HepG2 (cell line): ENCODE data around the gene GJA3. TPM values are rescaled to one million over a fixed set of nuclear protein-coding genes. Genes with fewer than 3 reads are reported as not detected.

Experiments used
- ATAC-seq: fragments of 200-7000 bp; cut with Tn5 transposase; 3 replicates; pipeline ENCODE4 v1.9.1; 2020; ENCODE audit warnings: mild to moderate bottlenecking, moderate library complexity
- BruUV-seq: library from RNA; stranded (reverse); fragments of 400-500 nt; replicated peaks from 2 replicates; lab custom pipeline; 2021; lab: Mats Ljungman, UMichigan
- CTCF ChIA-PET: fragments of 300-600 bp; formaldehyde crosslinking; extraction: SDS; loops from one replicate; lab custom pipeline; 2021; ENCODE audit warnings: low total read pairs, inconsistent platforms, low intra/inter-chr PET ratio; lab: Yijun Ruan, JAX
- POLR2A ChIA-PET: fragments of 350-600 bp; sonication (Branson Sonifier 250); formaldehyde crosslinking; loops from one replicate; lab custom pipeline; 2020; ENCODE audit warnings: antibody characterized with exemption, inconsistent platforms; lab: Yijun Ruan, JAX
- DNase-seq: peaks from one replicate; pipeline ENCODE4 v3.0.0-alpha.2; 2015; ENCODE audit warnings: low spot score
- FAIRE-seq: peaks from 3 replicates; lab custom pipeline; 2011; peaks lifted over from hg19 to GRCh38; lab: Jason Lieb, UNC
- H2AFZ ChIP-seq: one replicate; pipeline ENCODE4 v1.6.1; 2011; ENCODE audit warnings: low read length, inconsistent platforms
- H3K27ac ChIP-seq: fragments of 300-600 bp; 3 replicates; pipeline ENCODE4 v1.8.0; 2011; ENCODE audit warnings: mixed run types, mild to moderate bottlenecking, mixed read lengths, low read length, inconsistent platforms; ENCODE audit not compliant: insufficient read depth; ENCODE audit errors: extremely low read length
- H3K27me3 ChIP-seq, 2 experiments: fragments of 200-600 bp in 1 of 2; 2 replicates in 1 of 2; 3 replicates in 1 of 2; pipeline versions ENCODE4 v1.6.0 to v1.8.0; 2011; ENCODE audit warnings: low read length in 2 of 2, mild to moderate bottlenecking in 2 of 2, moderate library complexity in 2 of 2, inconsistent platforms in 1 of 2; ENCODE audit not compliant: insufficient read depth in 2 of 2, control insufficient read depth in 1 of 2
- H3K36me3 ChIP-seq, 2 experiments: fragments of 200-600 bp in 1 of 2; replicated peaks in 1 of 2; 2 replicates in 1 of 2; 3 replicates in 1 of 2; pipeline versions ENCODE4 v1.5.1 to v1.8.0; 2011; ENCODE audit warnings: low read length in 2 of 2, inconsistent platforms in 1 of 2; ENCODE audit not compliant: insufficient read depth in 2 of 2, control insufficient read depth in 1 of 2
- H3K4me1 ChIP-seq: 2 replicates; pipeline ENCODE4 v1.5.1; 2012; ENCODE audit warnings: low read length, inconsistent platforms; ENCODE audit not compliant: insufficient read depth
- H3K4me2 ChIP-seq: 2 replicates; pipeline ENCODE4 v1.6.0; 2011; ENCODE audit warnings: low read depth, low read length, inconsistent platforms
- H3K4me3 ChIP-seq, 3 experiments: fragments of 200-600 bp in 1 of 3; sonication (generic), shearing (Covaris generic) in 1 of 3; replicated peaks in 1 of 3; 2 replicates each; pipeline ENCODE4 v1.5.1; 2011 to 2016; ENCODE audit warnings: low read length in 3 of 3, inconsistent platforms in 2 of 3, low read depth in 2 of 3, mild to moderate bottlenecking in 2 of 3, control low read depth in 1 of 3, mixed read lengths in 1 of 3; ENCODE audit not compliant: insufficient read depth in 1 of 3
- H3K79me2 ChIP-seq: one replicate; pipeline ENCODE4 v1.6.1; 2011; ENCODE audit warnings: low read length, inconsistent platforms; ENCODE audit not compliant: insufficient read depth
- H3K9ac ChIP-seq: 2 replicates; pipeline ENCODE4 v1.6.0; 2011; ENCODE audit warnings: mild to moderate bottlenecking, low read depth, low read length, inconsistent platforms; ENCODE audit not compliant: insufficient read depth
- H3K9me3 ChIP-seq: 2 replicates; pipeline ENCODE4 v1.5.1; 2012; ENCODE audit warnings: mild to moderate bottlenecking, low read length
- H4K20me1 ChIP-seq: 2 replicates; pipeline ENCODE4 v1.6.0; 2011; ENCODE audit warnings: inconsistent platforms, mild to moderate bottlenecking, low read length, moderate library complexity; ENCODE audit not compliant: insufficient read depth
- GABPA ChIP-seq, 2 experiments: IDR thresholded peaks; 2 replicates each; pipeline ENCODE4 v1.6.1; 2011 to 2016; ENCODE audit warnings: low read depth in 2 of 2, low read length in 1 of 2, missing biosample characterization in 1 of 2, missing genetic modification characterization in 1 of 2
- GLI4 ChIP-seq: sonication (generic); formaldehyde crosslinking; IDR thresholded peaks from 2 replicates; pipeline ENCODE4 v1.5.1; 2020; ENCODE audit warnings: missing genetic modification reagents, mild to moderate bottlenecking, moderate library complexity, borderline replicate concordance
- GMEB2 ChIP-seq: IDR thresholded peaks from 2 replicates; pipeline ENCODE4 v1.6.1; 2016; ENCODE audit warnings: missing biosample characterization, missing genetic modification reagents, low read depth
- HNRNPK ChIP-seq: fragments of 200-400 bp; formaldehyde crosslinking; IDR thresholded peaks from 2 replicates; pipeline ENCODE4 v1.6.1; 2018; ENCODE audit warnings: low read length, low read depth, moderate library complexity, mild to moderate bottlenecking; ENCODE audit not compliant: poor library complexity, severe bottlenecking
- SETDB1 ChIP-seq: sonication (generic); formaldehyde crosslinking; IDR thresholded peaks from 2 replicates; pipeline ENCODE4 v1.5.1; 2020; ENCODE audit warnings: missing genetic modification reagents, mild to moderate bottlenecking, borderline replicate concordance
- SOX5 ChIP-seq: IDR thresholded peaks from 2 replicates; pipeline ENCODE4 v1.6.1; 2016; ENCODE audit warnings: borderline replicate concordance
- SP4 ChIP-seq: sonication (generic); formaldehyde crosslinking; IDR thresholded peaks from 2 replicates; pipeline ENCODE4 v1.8.1; 2023; ENCODE audit warnings: mild to moderate bottlenecking, missing genetic modification reagents
- TMF1 ChIP-seq: sonication (generic); formaldehyde crosslinking; IDR thresholded peaks from 2 replicates; pipeline ENCODE4 v1.8.1; 2022; ENCODE audit warnings: low read depth, missing genetic modification reagents
- UBTF ChIP-seq: sonication (generic); formaldehyde crosslinking; IDR thresholded peaks from 2 replicates; pipeline ENCODE4 v1.4.0; 2020; ENCODE audit warnings: mild to moderate bottlenecking, missing genetic modification reagents
- ZBTB4 ChIP-seq: sonication (generic); formaldehyde crosslinking; IDR thresholded peaks from 2 replicates; pipeline ENCODE4 v1.4.0; 2020; ENCODE audit warnings: missing genetic modification reagents, mild to moderate bottlenecking, borderline replicate concordance
- ZNF10 ChIP-seq: sonication (generic); formaldehyde crosslinking; IDR thresholded peaks from 2 replicates; pipeline ENCODE4 v1.4.0; 2020; ENCODE audit warnings: mild to moderate bottlenecking, low read depth, missing genetic modification reagents, borderline replicate concordance
- ZNF280D ChIP-seq: sonication (generic); formaldehyde crosslinking; IDR thresholded peaks from 2 replicates; pipeline ENCODE4 v1.5.1; 2020; ENCODE audit warnings: mild to moderate bottlenecking, missing genetic modification reagents
- ZSCAN20 ChIP-seq: sonication (generic); formaldehyde crosslinking; IDR thresholded peaks from 2 replicates; pipeline ENCODE4 v1.4.0; 2020; ENCODE audit warnings: missing genetic modification reagents, mild to moderate bottlenecking, borderline replicate concordance
- WGBS: methylation state at CpG from one replicate; pipeline ENCODE4 v1.1.6; 2017; ENCODE audit warnings: low lambda C conversion rate; 5-methylcytosine and 5-hydroxymethylcytosine counted together
- in situ Hi-C: cut with HindIII; loops from 2 replicates; pipeline ENCODE4 v1.10.0; 2017; ENCODE audit warnings: low pct_unique_long_range_greater_than_20kb; ENCODE audit not compliant: extremely low pct_ligation_motif_present
- intact Hi-C: fragments of 100-400 bp; cut with micrococcal nuclease; formaldehyde crosslinking; loops from one replicate; pipeline ENCODE4 v1.10.0; 2022; ENCODE audit not compliant: unreplicated experiment
- polyA plus RNA-seq, 8 experiments: library from polyadenylated mRNA; depleted of rRNA in 3 of 8; stranded (reverse) in 7 of 8; unstranded in 1 of 8; fragments of >200 nt; fragmentation: Illumina TruSeq in 4 of 8; extraction: Trizol in 4 of 8; gene quantifications; 2 replicates each; pipeline versions ENCODE4 v1.2.1 to v1.2.3, GENCODE V29; 2011 to 2016; ENCODE audit warnings: low read depth in 4 of 8, missing spikeins in 1 of 8, mixed read lengths in 1 of 8; ENCODE audit not compliant: insufficient read depth in 1 of 8
- total RNA-seq, 5 experiments: library from RNA; depleted of rRNA; stranded (reverse); fragments of >200 nt; fragmentation: Illumina TruSeq; extraction: Trizol; gene quantifications; 2 replicates each; pipeline ENCODE4 v1.2.3, GENCODE V29; 2016; ENCODE audit warnings: low read depth in 1 of 5

GJA3 gene
- total and polyA plus RNA-seq, 2 of the 13 experiments (the other 11 are each of a cell fraction or from before 2014, with no cell fraction given): 0.04 TPM

- intact Hi-C loops: no loop called here
- peaks cover 43% of the 10 kb centered on the region for H3K4me1 ChIP-seq
- H3K4me2 ChIP-seq: no peak overlapping the region
- no peak for TF ChIP-seq SOX5 (CRISPR knock-in tag)
- no peak for TF ChIP-seq ZNF10 (CRISPR knock-in tag)
- TF ChIP-seq UBTF (CRISPR knock-in tag): no peak
- TF ChIP-seq ZSCAN20 (CRISPR knock-in tag): no peak
- no peak for TF ChIP-seq GLI4 (CRISPR knock-in tag)
- no peak for TF ChIP-seq SP4 (CRISPR knock-in tag)
- no peak for TF ChIP-seq SETDB1 (CRISPR knock-in tag)
- TF ChIP-seq HNRNPK: no peak
- no peak for TF ChIP-seq TMF1 (CRISPR knock-in tag)
- no peak for TF ChIP-seq GABPA (IDR thresholded peaks at IDR 0.05; ENCODE audit: low read depth, low read length)
- no peak for TF ChIP-seq GABPA (CRISPR knock-in tag; IDR thresholded peaks at IDR 0.05; ENCODE audit: low read depth)
- TF ChIP-seq ZNF280D (CRISPR knock-in tag): no peak
- TF ChIP-seq ZBTB4 (CRISPR knock-in tag): no peak
- no peak for TF ChIP-seq GMEB2 (CRISPR knock-in tag)
Observed at GRCh38 chr13:20125129-20125782, 35.6 kb downstream of the GJA3 start.

More at GRCh38 chr13:20125129-20125782, 35.6 kb downstream of the GJA3 start:
- BruUV-seq: no TSS peak
- CTCF ChIA-PET: no interaction called here
- Histone ChIP-seq H3K27ac (no peak overlapping the region), H3K36me3 (no peaks in the 10 kb centered on the region), H3K9ac (no peak overlapping the region), H3K9me3 (no peaks in the 10 kb centered on the region), H2AFZ (no peak overlapping the region), H4K20me1 (no peaks in the 10 kb centered on the region), H3K79me2 (no peaks in the 10 kb centered on the region), H3K4me3 (no peak overlapping the region), H3K27me3 (no peaks in the 10 kb centered on the region)
- in situ Hi-C loops: no loop called here
- WGBS: 24% methylated on average over 4 of the region's 4 CpGs
- POLR2A ChIA-PET: no interaction called here
- FAIRE-seq: no peak
- no peak for DNase-seq
- no peak for ATAC-seq
